IMR-90 (cell line): Measurements from ENCODE around the gene AQP12A. TPM values are rescaled to one million over a fixed set of nuclear protein-coding genes. Genes with fewer than 3 reads are reported as not detected.

ENCODE experiments used
- ATAC-seq: fragments of 200-7000 bp; cut with Tn5 transposase; 2 replicates; pipeline ENCODE4 v1.9.1; 2020; ENCODE audit warnings: low read depth, mild to moderate bottlenecking, moderate library complexity
- BruUV-seq: library from RNA; stranded (reverse); fragments of 400-500 nt; replicated peaks from 2 replicates; lab custom pipeline; 2021; lab: Mats Ljungman, UMichigan
- CTCF ChIA-PET: fragments of 300-600 bp; formaldehyde crosslinking; extraction: SDS; loops from one replicate; lab custom pipeline; 2021; ENCODE audit warnings: antibody characterized with exemption; lab: Yijun Ruan, JAX
- POLR2A ChIA-PET: fragments of 300-600 bp; sonication (Branson Sonifier 250); formaldehyde crosslinking; loops from one replicate; lab custom pipeline; 2022; ENCODE audit warnings: antibody characterized with exemption; ENCODE audit not compliant: unreplicated experiment; lab: Charles Lee
- DNase-seq: peaks from one replicate; pipeline ENCODE4 v3.0.0; 2013
- H2AFZ ChIP-seq: replicated peaks from 2 replicates; pipeline ENCODE3; 2013; ENCODE audit warnings: low read length, mild to moderate bottlenecking; ENCODE audit not compliant: poor library complexity
- H2AK5ac ChIP-seq: 2 replicates; pipeline ENCODE4 v1.6.1; 2013; ENCODE audit warnings: low read depth, low read length, inconsistent platforms
- H2AK9ac ChIP-seq: replicated peaks from 2 replicates; pipeline ENCODE3; 2013; ENCODE audit warnings: mild to moderate bottlenecking, low read depth, low read length, moderate library complexity; ENCODE audit not compliant: poor library complexity
- H2BK120ac ChIP-seq: 2 replicates; pipeline ENCODE4 v1.6.1; 2013; ENCODE audit warnings: low read depth, low read length, inconsistent platforms
- H2BK15ac ChIP-seq: 3 replicates; pipeline ENCODE4 v1.6.1; 2013; ENCODE audit warnings: low read depth, low read length, inconsistent platforms
- H2BK20ac ChIP-seq: 2 replicates; pipeline ENCODE4 v1.6.1; 2013; ENCODE audit warnings: low read depth, mild to moderate bottlenecking, inconsistent platforms, low read length, moderate library complexity
- H2BK5ac ChIP-seq: 2 replicates; pipeline ENCODE4 v1.6.1; 2013; ENCODE audit warnings: mild to moderate bottlenecking, low read depth, low read length, inconsistent platforms; ENCODE audit not compliant: poor library complexity, severe bottlenecking
- H3K14ac ChIP-seq: replicated peaks from 2 replicates; pipeline ENCODE4 v1.6.1; 2013; ENCODE audit warnings: low read depth, low read length, inconsistent platforms
- H3K18ac ChIP-seq: 2 replicates; pipeline ENCODE4 v1.6.1; 2013; ENCODE audit warnings: low read depth, low read length, control low read depth
- H3K23ac ChIP-seq: 2 replicates; pipeline ENCODE4 v1.6.1; 2013; ENCODE audit warnings: low read depth, low read length, inconsistent platforms
- H3K27ac ChIP-seq: 2 replicates; pipeline ENCODE4 v1.5.1; 2013; ENCODE audit warnings: mild to moderate bottlenecking, control low read depth, low read length; ENCODE audit not compliant: insufficient read depth
- H3K27me3 ChIP-seq: 2 replicates; pipeline ENCODE4 v1.6.1; 2013; ENCODE audit warnings: low read length; ENCODE audit not compliant: control insufficient read depth, insufficient read depth
- H3K36me3 ChIP-seq: 2 replicates; pipeline ENCODE4 v1.6.1; 2013; ENCODE audit warnings: low read length, mixed read lengths; ENCODE audit not compliant: control insufficient read depth, insufficient read depth
- H3K4ac ChIP-seq: 2 replicates; pipeline ENCODE4 v1.6.1; 2013; ENCODE audit warnings: low read depth, low read length, inconsistent platforms
- H3K4me1 ChIP-seq: 2 replicates; pipeline ENCODE4 v1.6.1; 2013; ENCODE audit warnings: low read length, mixed read lengths; ENCODE audit not compliant: control insufficient read depth, insufficient read depth
- H3K4me2 ChIP-seq: 2 replicates; pipeline ENCODE4 v1.6.1; 2013; ENCODE audit warnings: low read depth, mild to moderate bottlenecking, control low read depth, low read length, moderate library complexity
- H3K4me3 ChIP-seq: 2 replicates; pipeline ENCODE4 v1.5.1; 2013; ENCODE audit warnings: low read depth, mild to moderate bottlenecking, control low read depth, low read length, moderate library complexity; ENCODE audit not compliant: insufficient read depth
- H3K56ac ChIP-seq: 2 replicates; pipeline ENCODE4 v1.6.1; 2013; ENCODE audit warnings: low read length, inconsistent platforms; ENCODE audit not compliant: insufficient read depth; ENCODE audit errors: extremely low read depth
- H3K79me1 ChIP-seq, 2 experiments: 2 replicates each; pipeline ENCODE4 v1.6.1; 2013; ENCODE audit warnings: low read length in 2 of 2, inconsistent platforms in 1 of 2, low read depth in 1 of 2
- H3K9ac ChIP-seq: 2 replicates; pipeline ENCODE4 v1.6.1; 2013; ENCODE audit warnings: low read depth, low read length, control low read depth
- H3K9me1 ChIP-seq: 2 replicates; pipeline ENCODE4 v1.6.1; 2013; ENCODE audit warnings: low read length, inconsistent platforms; ENCODE audit not compliant: insufficient read depth
- H3K9me3 ChIP-seq: 2 replicates; pipeline ENCODE4 v1.6.1; 2013; ENCODE audit warnings: low read length; ENCODE audit not compliant: control insufficient read depth, insufficient read depth
- H4K20me1 ChIP-seq: 2 replicates; pipeline ENCODE4 v1.6.1; 2013; ENCODE audit warnings: low read length, inconsistent platforms; ENCODE audit not compliant: insufficient read depth
- H4K5ac ChIP-seq: 2 replicates; pipeline ENCODE4 v1.6.1; 2013; ENCODE audit warnings: mild to moderate bottlenecking, low read depth, low read length, control low read depth
- H4K8ac ChIP-seq, 2 experiments: 2 replicates each; pipeline ENCODE4 v1.6.1; 2013; ENCODE audit warnings: low read depth in 2 of 2, low read length in 2 of 2, control low read depth in 1 of 2, inconsistent platforms in 1 of 2
- H4K91ac ChIP-seq: 2 replicates; pipeline ENCODE4 v1.6.1; 2013; ENCODE audit warnings: low read depth, low read length, inconsistent platforms; ENCODE audit not compliant: insufficient read depth
- BHLHE40 ChIP-seq: fragments of 150-350 bp; IDR thresholded peaks from 2 replicates; pipeline ENCODE4 v1.6.1; 2016; ENCODE audit warnings: mild to moderate bottlenecking, low read depth, low read length
- CHD1 ChIP-seq: IDR thresholded peaks from 2 replicates; pipeline ENCODE4 v1.6.1; 2012; ENCODE audit warnings: low read depth, low read length, improper control_type of control experiment
- MXI1 ChIP-seq: IDR thresholded peaks from 2 replicates; pipeline ENCODE4 v1.6.1; 2012; ENCODE audit warnings: low read depth, mild to moderate bottlenecking, low read length, moderate library complexity, borderline replicate concordance
- POLR2A ChIP-seq: IDR thresholded peaks from 2 replicates; pipeline ENCODE4 v1.6.1; 2012; ENCODE audit warnings: mild to moderate bottlenecking, low read depth, low read length
- RAD21 ChIP-seq: IDR thresholded peaks from 2 replicates; pipeline ENCODE4 v1.6.1; 2012; ENCODE audit warnings: low read length, improper control_type of control experiment
- RCOR1 ChIP-seq: IDR thresholded peaks from 2 replicates; pipeline ENCODE4 v1.6.1; 2012; ENCODE audit warnings: mild to moderate bottlenecking, low read length, improper control_type of control experiment; ENCODE audit not compliant: insufficient replicate concordance
- RFX5 ChIP-seq: IDR thresholded peaks from 2 replicates; pipeline ENCODE4 v1.8.0; 2012; ENCODE audit warnings: low read depth, mild to moderate bottlenecking, low read length, moderate library complexity
- SMC3 ChIP-seq: fragments of 150-350 bp; IDR thresholded peaks from 2 replicates; pipeline ENCODE4 v1.6.1; 2016; ENCODE audit warnings: low read depth, mild to moderate bottlenecking, antibody characterized with exemption, low read length, moderate library complexity
- WGBS, 2 experiments: methylation state at CpG; one replicate each; pipeline versions ENCODE4 v1.1.5 to v1.1.7; 2013; ENCODE audit warnings: missing lambda C conversion rate in 2 of 2; ENCODE audit not compliant: insufficient read length in 1 of 2; ENCODE audit errors: extremely low coverage in 2 of 2; 5-methylcytosine and 5-hydroxymethylcytosine counted together
- dilution Hi-C: fragments of 300-500 bp; cut with HindIII; formaldehyde crosslinking; loops from one replicate; pipeline ENCODE4 v1.14.3; 2018; ENCODE audit warnings: low sequenced_read_pairs; ENCODE audit not compliant: unreplicated experiment
- in situ Hi-C: fragments of 300-500 bp; cut with MboI; formaldehyde crosslinking; loops from 3 replicates; pipeline ENCODE4 v1.14.3; 2019; ENCODE audit warnings: low sequenced_read_pairs, inconsistent platforms, mixed read lengths
- intact Hi-C: fragments of 100-400 bp; cut with micrococcal nuclease; formaldehyde crosslinking; loops from 2 replicates; pipeline ENCODE4 v1.10.0; 2022
- polyA plus RNA-seq, 3 experiments: library from polyadenylated mRNA; depleted of rRNA; stranded (reverse); fragments of >200 nt; gene quantifications; 2 replicates each; pipeline ENCODE4 v1.2.3, GENCODE V29; 2012; ENCODE audit warnings: low replicate concordance in 1 of 3
- total RNA-seq: library from RNA; depleted of rRNA; stranded (reverse); fragments of >200 nt; gene quantifications from 2 replicates; pipeline ENCODE4 v1.2.3, GENCODE V29; 2012
- TF ChIP-seq, protein P1 (sequence below): conservative IDR thresholded peaks from 2 replicates; pipeline ENCODE4 v1.5.1; 2012; ENCODE audit warnings: mild to moderate bottlenecking, low read depth, low read length, improper control_type of control experiment
- TF ChIP-seq, protein P2 (sequence below): fragments of 150-350 bp; IDR thresholded peaks from 2 replicates; pipeline ENCODE4 v1.6.1; 2016; ENCODE audit warnings: low read depth, mild to moderate bottlenecking, low read length, moderate library complexity, borderline replicate concordance

The AQP12A gene
- total and polyA plus RNA-seq, 2 of the 4 experiments (the other 2 are of a cell fraction), result not detected

DNA sequence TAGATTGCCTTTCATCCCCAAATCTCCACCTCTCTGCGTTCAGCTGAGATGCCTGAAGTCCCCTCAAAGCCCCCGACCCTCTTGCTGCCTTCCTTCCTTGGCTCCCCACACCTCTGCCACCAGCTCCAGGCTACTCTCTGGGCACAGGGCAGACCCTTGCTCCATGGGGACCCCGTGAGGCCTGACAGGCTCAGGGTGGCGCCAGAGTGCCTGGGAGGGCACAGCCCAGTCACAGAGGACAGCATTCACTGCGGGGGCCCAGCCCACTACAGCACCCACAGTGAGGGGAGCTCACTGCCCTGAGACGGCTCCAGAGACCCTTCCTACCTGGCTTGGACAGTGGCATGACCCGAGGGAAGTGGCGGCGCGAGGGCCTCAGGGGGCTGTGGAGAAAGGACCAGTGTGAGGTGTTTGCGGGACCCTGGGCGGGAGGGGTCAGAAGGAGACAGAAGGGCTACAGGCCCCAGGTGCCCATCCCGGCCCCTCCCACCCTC lies 51.0 kb downstream of the AQP12A start:
- H4K91ac ChIP-seq, result no peak overlapping the region
- no peaks in the 10 kb centered on the region for H3K36me3 ChIP-seq
- ATAC-seq (no peak), DNase-seq (no peak)
- no peak overlapping the region for H3K4ac ChIP-seq
- H2AK5ac ChIP-seq, result no peak overlapping the region
- no peak overlapping the region for H2BK15ac ChIP-seq
- H3K9ac ChIP-seq, result no peak overlapping the region
- intact Hi-C loops, result no loop called here
- no peak overlapping the region for H2BK20ac ChIP-seq
- no peak overlapping the region for H3K27ac ChIP-seq
- no peaks in the 10 kb centered on the region for H3K9me1 ChIP-seq
- no peak overlapping the region for H2BK5ac ChIP-seq
- H2AK9ac ChIP-seq, result no peak overlapping the region
- no peaks in the 10 kb centered on the region for H3K4me1 ChIP-seq
- no peak overlapping the region for H3K4me2 ChIP-seq
- H4K20me1 ChIP-seq, result no peaks in the 10 kb centered on the region
- no peaks in the 10 kb centered on the region for H3K9me3 ChIP-seq
- TF ChIP-seq RAD21 (no peak), MXI1 (no peak), CHD1 (no peak), BHLHE40 (no peak), RFX5 (no peak), POLR2A (no peak), SMC3 (no peak), RCOR1 (no peak)
- TF ChIP-seq, protein P1, sequence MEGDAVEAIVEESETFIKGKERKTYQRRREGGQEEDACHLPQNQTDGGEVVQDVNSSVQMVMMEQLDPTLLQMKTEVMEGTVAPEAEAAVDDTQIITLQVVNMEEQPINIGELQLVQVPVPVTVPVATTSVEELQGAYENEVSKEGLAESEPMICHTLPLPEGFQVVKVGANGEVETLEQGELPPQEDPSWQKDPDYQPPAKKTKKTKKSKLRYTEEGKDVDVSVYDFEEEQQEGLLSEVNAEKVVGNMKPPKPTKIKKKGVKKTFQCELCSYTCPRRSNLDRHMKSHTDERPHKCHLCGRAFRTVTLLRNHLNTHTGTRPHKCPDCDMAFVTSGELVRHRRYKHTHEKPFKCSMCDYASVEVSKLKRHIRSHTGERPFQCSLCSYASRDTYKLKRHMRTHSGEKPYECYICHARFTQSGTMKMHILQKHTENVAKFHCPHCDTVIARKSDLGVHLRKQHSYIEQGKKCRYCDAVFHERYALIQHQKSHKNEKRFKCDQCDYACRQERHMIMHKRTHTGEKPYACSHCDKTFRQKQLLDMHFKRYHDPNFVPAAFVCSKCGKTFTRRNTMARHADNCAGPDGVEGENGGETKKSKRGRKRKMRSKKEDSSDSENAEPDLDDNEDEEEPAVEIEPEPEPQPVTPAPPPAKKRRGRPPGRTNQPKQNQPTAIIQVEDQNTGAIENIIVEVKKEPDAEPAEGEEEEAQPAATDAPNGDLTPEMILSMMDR, result no peak
- TF ChIP-seq, protein P2, sequence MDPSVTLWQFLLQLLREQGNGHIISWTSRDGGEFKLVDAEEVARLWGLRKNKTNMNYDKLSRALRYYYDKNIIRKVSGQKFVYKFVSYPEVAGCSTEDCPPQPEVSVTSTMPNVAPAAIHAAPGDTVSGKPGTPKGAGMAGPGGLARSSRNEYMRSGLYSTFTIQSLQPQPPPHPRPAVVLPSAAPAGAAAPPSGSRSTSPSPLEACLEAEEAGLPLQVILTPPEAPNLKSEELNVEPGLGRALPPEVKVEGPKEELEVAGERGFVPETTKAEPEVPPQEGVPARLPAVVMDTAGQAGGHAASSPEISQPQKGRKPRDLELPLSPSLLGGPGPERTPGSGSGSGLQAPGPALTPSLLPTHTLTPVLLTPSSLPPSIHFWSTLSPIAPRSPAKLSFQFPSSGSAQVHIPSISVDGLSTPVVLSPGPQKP, result no peak
- dilution Hi-C loops, result no loop called here
- POLR2A ChIA-PET, result no interaction called here
- H4K8ac ChIP-seq, result no peak overlapping the region
- BruUV-seq, result no TSS peak
- no peaks in the 10 kb centered on the region for H3K79me1 ChIP-seq
- in situ Hi-C loops, result no loop called here
- 60% methylated on average over 1 of the region's 13 CpGs; no CpG with 5 or more reads in 1 of the 2 experiments for WGBS, 2 experiments
- no peak overlapping the region for H3K56ac ChIP-seq
- no peak overlapping the region for H3K14ac ChIP-seq
- CTCF ChIA-PET, result no interaction called here
- no peak overlapping the region for H3K23ac ChIP-seq
- H2AFZ ChIP-seq, result no peak overlapping the region
- no peak overlapping the region for H3K4me3 ChIP-seq
- peaks cover 55% of the 10 kb centered on the region for H3K27me3 ChIP-seq
- no peak overlapping the region for H3K18ac ChIP-seq
- H4K5ac ChIP-seq, result no peak overlapping the region
- H2BK120ac ChIP-seq, result no peak overlapping the region
